ENCODE measurements around the gene CUX1. TPM values are rescaled to one million over a fixed set of nuclear protein-coding genes. Genes with fewer than 3 reads are reported as not detected.

The CUX1 gene
- total RNA-seq, 4 donors from 2014 or later = 52.5 to 93.6 (median 63.7) TPM

GRCh38 chr7:102000123-102000522, 182.7 kb downstream of the CUX1 start:
- TF ChIP-seq CTCF (IDR thresholded peaks at IDR 0.05) = no peak
- no peak for TF ChIP-seq POLR2A (IDR thresholded peaks at IDR 0.05)
- no peak for TF ChIP-seq POLR2AphosphoS5 (IDR thresholded peaks at IDR 0.05)
- TF ChIP-seq EP300 (IDR thresholded peaks at IDR 0.05) = no peak
- no peaks in the 10 kb centered on the region for H3K36me3 ChIP-seq
- H3K4me3 ChIP-seq = no peak overlapping the region
- H3K27me3 ChIP-seq = no peaks in the 10 kb centered on the region
- DNase-seq (ENCODE audit: low spot score in 2 of 2) = no peak
- H3K27ac ChIP-seq = no peak overlapping the region
- WGBS = 67% methylated on average over 9 of the region's 9 CpGs
- H3K4me1 ChIP-seq = no peaks in the 10 kb centered on the region
- no peaks in the 10 kb centered on the region for H3K9me3 ChIP-seq

GRCh38 chr7:102004229-102004628, 186.8 kb downstream of the CUX1 start:
- Histone ChIP-seq H3K9me3 (no peaks in the 10 kb centered on the region), H3K4me1 (peaks cover 10% of the 10 kb centered on the region), H3K4me3 (no peak overlapping the region), H3K27me3 (no peaks in the 10 kb centered on the region), H3K36me3 (no peaks in the 10 kb centered on the region), H3K27ac (no peak overlapping the region)
- DNase-seq (ENCODE audit: low spot score in 2 of 2) = no peak
- TF ChIP-seq EP300 (IDR thresholded peaks at IDR 0.05) (no peak), POLR2A (IDR thresholded peaks at IDR 0.05) (no peak), CTCF (IDR thresholded peaks at IDR 0.05) (no peak), POLR2AphosphoS5 (IDR thresholded peaks at IDR 0.05) (no peak)
- WGBS = 65% methylated on average over 4 of the region's 4 CpGs

- H3K27ac ChIP-seq = no peak overlapping the region
- 90% methylated on average over 7 of the region's 7 CpGs for WGBS
- H3K36me3 ChIP-seq = no peaks in the 10 kb centered on the region
- no peak overlapping the region for H3K4me3 ChIP-seq
- TF ChIP-seq POLR2A (IDR thresholded peaks at IDR 0.05) (no peak), CTCF (IDR thresholded peaks at IDR 0.05) (no peak), POLR2AphosphoS5 (IDR thresholded peaks at IDR 0.05) (no peak), EP300 (IDR thresholded peaks at IDR 0.05) (no peak)
- no peaks in the 10 kb centered on the region for H3K9me3 ChIP-seq
- no peak for DNase-seq (ENCODE audit: low spot score in 2 of 2)
- no peaks in the 10 kb centered on the region for H3K27me3 ChIP-seq
- peaks cover 11% of the 10 kb centered on the region for H3K4me1 ChIP-seq
These were observed 187.4 kb downstream of the CUX1 start for GRCh38 chr7:102004848-102005247.

- H3K9me3 ChIP-seq = no peaks in the 10 kb centered on the region
- H3K27ac ChIP-seq = no peak overlapping the region
- DNase-seq (ENCODE audit: low spot score in 2 of 2) = no peak
- H3K27me3 ChIP-seq = no peaks in the 10 kb centered on the region
- no peaks in the 10 kb centered on the region for H3K36me3 ChIP-seq
- no peak overlapping the region for H3K4me3 ChIP-seq
- H3K4me1 ChIP-seq = peaks cover 11% of the 10 kb centered on the region
- TF ChIP-seq POLR2A (IDR thresholded peaks at IDR 0.05) (no peak), CTCF (IDR thresholded peaks at IDR 0.05) (no peak), POLR2AphosphoS5 (IDR thresholded peaks at IDR 0.05) (no peak), EP300 (IDR thresholded peaks at IDR 0.05) (no peak)
- WGBS = 92% methylated on average over 23 of the region's 23 CpGs
These were observed 188.6 kb downstream of the CUX1 start for GRCh38 chr7:102005933-102006480.

- Histone ChIP-seq H3K4me1 (peaks cover 11% of the 10 kb centered on the region), H3K9me3 (no peaks in the 10 kb centered on the region), H3K36me3 (no peaks in the 10 kb centered on the region), H3K27me3 (no peaks in the 10 kb centered on the region), H3K27ac (no peak overlapping the region), H3K4me3 (no peak overlapping the region)
- DNase-seq (ENCODE audit: low spot score in 2 of 2) = no peak
- TF ChIP-seq POLR2A (IDR thresholded peaks at IDR 0.05) = no peak
- TF ChIP-seq EP300 (IDR thresholded peaks at IDR 0.05) = no peak
- no peak for TF ChIP-seq POLR2AphosphoS5 (IDR thresholded peaks at IDR 0.05)
- no peak for TF ChIP-seq CTCF (IDR thresholded peaks at IDR 0.05)
- 89% methylated on average over 15 of the region's 15 CpGs for WGBS
These were observed 189.3 kb downstream of the CUX1 start for GRCh38 chr7:102006695-102007094.

Measured in suprapubic skin (tissue), 4 donors.